DMS53 treated with DMSO at 0.1 percent for 48 hours (cell line): ENCODE measurements around the gene BMPR1A.
"Not testable (repeated sequence)": the region's sequence is repeated elsewhere in the genome, so short reads cannot be mapped to it uniquely, and the experiment has no call there.

Source experiments
- DNase-seq: peaks from one replicate; lab custom pipeline; 2025; ENCODE audit not compliant: unreplicated experiment; lab: John Stamatoyannopoulos, UW

Gene BMPR1A

DNA sequence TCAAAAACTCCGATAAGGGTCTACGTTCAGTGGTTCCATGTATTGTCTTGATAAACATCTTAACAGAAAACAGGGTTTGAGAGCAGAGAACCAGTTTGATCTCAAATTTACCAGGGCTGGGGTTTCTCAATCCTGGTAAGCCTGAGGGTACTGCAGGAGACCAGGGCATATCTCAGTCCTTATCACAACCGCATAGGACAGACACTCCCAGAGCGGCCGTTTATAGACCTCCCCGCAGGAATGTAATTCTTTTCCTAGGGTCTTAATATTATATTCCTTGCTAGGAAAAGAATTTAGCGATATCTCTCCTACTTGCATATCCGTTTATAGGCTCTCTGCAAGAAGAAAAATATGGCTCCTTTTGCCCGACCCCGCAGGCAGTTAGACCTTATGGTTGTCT, 196.3 kb downstream of the BMPR1A start:
- DNase-seq = not testable (repeated sequence)

- no peak for DNase-seq
Measured at GRCh38 chr10:86953747-86954680, 197.6 kb downstream of the BMPR1A start.

DNA sequence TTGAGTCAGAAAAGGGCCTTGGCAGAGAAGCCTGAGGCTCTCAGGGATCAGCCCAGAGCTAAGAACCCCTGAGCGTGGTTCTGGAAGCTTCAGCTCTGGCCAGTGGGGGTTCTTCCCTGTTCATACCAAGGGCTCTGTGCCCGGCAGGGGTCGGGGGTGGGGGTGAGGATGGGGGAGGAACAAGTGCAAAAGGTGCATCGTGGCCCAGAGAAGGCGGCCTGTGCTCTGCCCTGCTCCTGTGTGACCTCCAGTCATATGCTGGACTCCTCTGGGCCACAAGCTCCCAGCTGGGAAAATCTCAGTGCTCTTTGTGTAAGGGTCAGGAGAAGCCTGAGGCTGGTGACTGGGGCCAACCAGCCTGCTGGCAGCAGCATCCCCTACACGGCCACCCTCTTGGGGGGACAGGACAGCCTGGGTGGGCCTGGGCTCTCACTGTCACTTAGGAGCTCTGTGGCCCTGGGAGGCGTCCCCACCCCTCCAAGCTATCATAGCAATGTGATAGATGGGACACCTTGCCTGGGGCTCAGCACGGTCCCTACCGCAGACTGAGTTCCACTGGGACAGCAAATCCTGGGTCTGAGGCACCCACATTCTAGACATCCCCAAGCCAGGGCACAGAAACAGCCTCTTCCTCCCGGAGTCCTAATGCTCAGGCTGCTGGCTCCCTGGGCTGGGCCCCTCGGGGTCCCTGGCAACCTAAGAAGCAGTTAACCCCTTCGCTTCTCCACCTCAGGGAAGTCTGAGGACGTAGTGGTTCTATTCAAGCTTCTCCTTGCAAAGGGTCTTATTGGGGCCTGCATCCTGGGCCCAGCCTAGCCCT, 198.5 kb downstream of the BMPR1A start:
- no peak for DNase-seq

GRCh38 chr10:86955501-86956194, 199.2 kb downstream of the BMPR1A start:
- no peak for DNase-seq

DNA sequence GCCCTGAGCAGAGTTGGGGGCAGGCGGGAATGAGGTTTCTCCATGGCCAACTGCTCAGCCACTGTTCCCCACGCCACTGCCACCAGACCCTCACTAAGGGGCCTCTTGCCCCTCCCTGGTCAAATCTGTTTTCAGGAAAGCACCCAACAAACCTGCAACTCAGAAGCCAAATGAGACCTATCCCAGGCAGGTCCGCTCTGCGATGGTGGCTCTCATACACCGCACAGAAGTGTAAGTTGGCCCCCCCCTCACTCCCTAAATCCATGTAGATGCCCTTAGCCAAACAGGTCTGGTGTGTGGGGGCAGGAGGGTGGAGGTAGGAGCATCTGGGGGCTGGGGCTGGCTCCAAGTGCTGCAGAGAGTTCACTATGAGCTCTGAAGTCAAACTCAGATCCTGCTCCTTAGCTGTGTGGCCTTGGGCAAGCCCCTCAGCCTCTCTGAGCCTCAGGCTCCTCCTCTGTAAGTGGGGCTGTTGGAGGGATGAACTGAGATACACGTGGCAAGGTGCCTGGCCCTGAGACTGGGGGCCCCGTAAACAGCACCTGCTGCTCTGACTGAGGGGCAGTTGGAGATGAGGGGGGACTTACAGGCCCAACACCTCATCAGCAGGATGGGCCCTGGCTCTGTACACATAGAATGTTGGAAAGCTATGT, 199.9 kb downstream of the BMPR1A start:
- no peak for DNase-seq

DNA sequence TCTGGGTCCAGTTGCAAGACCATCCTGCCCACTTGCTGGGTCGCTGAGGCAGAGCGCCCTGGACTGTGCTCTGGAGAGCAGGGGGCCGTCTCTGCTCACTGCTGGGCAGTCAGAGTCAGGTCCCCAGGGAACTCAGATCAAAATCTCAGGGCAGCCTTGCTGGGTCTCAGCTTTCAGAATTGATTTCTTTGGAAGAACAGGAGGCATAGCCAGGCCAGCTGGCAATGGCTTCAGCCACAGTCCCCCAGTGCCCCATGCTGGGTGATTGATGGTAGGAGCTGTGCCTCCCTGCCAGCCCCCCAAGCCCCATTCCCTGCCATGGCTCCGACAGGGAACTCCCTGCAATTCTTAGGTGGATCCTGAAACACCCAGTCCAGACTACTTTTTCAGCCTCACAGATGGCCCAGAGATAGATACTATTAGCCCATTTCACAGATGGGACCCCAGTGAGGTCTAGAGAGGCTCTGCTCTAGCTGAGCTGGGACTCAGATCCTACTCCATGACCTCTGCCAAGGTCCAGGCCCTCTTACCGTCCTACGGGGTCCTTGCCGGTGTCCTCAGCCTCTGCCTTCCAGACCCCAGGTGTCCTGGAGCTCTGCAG, 200.5 kb downstream of the BMPR1A start:
- no peak for DNase-seq

- no peak for DNase-seq
Measured at GRCh38 chr10:86957471-86958115, 201.2 kb downstream of the BMPR1A start, which contains the start of gene MMRN2. MMRN2 (minus strand) TSS chr10:86957615; CDS start chr10:86957541, 74 bp downstream.

GRCh38 chr10:86958116-86958900, 201.9 kb downstream of the BMPR1A start, which contains the start of gene SNCG:
SNCG (plus strand) TSS chr10:86958599; CDS start chr10:86958698, 99 bp downstream.
- no peak for DNase-seq

DNA sequence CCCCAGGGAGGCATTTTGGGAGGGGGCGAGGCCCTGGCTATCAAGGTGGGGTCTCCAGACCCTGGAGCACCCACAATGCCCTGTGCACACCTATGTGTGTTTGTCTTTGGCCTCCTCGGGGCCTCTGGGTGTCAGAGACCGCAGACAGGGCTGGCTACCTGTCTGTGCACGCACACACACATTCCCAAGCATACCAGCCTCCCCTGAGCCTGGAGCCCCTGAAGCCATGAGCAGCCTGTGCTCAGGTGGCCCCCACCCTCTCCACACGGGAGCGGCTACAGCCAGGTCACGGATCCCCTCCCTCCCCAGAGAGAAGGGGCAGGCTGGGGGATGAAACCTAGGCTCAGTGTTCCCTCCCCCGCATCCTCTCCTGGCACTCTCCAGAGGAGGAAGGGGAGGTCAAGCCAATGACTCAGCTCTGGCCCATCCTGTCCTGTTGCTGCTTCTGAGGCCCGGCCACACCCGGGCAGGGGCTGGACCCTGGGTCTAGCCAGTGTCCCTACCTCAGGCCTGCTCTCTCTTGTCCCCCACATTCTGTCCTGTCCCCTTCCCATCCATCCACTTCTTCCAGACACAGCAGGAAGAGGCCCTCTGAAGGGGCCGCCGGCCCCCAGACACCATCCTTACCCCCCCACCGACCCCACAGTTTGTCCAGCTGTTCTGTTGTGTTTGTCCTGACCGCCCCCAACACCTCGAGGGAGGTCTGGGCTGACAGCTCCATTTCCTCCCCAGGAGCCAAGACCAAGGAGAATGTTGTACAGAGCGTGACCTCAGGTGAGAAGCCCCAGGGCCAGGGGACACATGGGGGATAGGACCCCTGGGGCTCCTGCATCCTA, 202.7 kb downstream of the BMPR1A start:
- DNase-seq = no peak

- no peak for DNase-seq
Measured at GRCh38 chr10:86959737-86960002, 203.3 kb downstream of the BMPR1A start.

- peak; percentile 65 for DNase-seq
Measured at GRCh38 chr10:86960003-86960862, 203.8 kb downstream of the BMPR1A start.

DNA sequence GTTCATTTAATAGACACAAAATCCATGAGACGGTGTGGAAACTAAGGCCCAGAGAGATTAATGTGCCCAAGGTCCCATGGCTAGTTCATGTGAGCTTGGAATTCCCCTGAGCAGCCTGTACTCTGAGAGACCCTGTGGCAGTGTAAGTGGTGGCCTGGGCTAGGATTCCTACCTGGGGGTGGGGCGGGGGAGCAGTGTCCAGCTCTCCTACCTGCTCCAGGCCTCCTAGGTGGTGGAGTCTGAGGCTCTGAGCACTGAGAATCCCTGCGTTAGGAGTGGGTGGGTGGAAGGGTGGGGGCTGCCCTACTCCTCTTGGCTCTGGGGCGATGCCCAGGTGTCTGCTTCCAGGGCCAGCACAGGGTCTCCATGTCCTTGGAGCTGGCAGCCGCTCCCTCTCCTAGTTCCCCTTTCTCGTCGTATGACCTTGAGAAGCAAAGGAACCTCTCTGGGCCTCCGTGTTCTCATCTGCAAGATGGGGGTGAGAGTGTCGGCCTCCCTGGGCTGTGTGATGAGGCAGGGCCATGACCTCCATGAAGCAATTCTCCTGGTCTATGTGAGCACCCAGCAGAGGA, 204.5 kb downstream of the BMPR1A start:
- no peak for DNase-seq

GRCh38 chr10:86961481-86962091, 205.2 kb downstream of the BMPR1A start:
- DNase-seq = no peak

DNA sequence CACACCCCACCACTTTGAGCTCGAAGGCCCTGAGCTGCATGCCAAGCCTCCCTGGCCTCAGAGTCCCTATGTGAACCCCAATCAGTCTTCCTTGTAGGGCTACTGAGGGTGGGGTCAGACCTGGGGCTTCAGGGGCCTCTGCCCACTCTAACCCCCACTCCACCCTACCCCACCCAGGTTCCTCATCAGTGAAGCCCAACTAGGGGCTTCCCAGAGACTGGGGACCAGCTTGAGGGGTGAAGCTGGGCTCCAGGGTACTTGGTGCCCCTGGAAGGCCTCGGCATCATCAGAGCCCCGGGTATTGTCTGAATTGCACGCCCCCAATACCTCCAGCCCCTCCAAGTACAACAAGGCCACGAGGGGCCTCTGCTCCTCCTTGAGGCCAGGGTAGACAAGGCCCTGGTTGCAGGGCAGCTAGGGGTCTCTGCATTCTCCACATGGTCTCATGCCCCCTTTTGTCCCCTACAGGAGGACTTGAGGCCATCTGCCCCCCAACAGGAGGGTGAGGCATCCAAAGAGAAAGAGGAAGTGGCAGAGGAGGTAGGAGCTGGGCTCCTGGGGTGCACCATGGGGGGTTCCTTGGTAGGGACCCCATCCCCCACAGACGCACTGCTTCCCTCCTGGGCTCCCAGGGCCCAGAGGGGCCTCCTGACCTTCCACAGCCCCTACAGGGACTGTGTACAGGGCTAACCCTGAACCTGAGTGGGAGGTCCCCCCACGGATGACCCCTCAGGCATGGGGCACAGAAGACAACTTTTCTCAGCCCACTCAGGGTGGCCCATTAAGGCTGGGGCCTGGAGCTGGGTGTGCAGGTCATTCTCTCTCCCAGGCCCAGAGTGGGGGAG, 205.9 kb downstream of the BMPR1A start:
- no peak for DNase-seq

GRCh38 chr10:86962981-86963310, 206.5 kb downstream of the BMPR1A start:
- no peak for DNase-seq
